Astrocyte (in vitro differentiated cells and primary cell): Measurements from ENCODE around the gene SCAPER.

ENCODE experiments used
- EZH2 ChIP-seq: IDR thresholded peaks from 2 replicates; pipeline ENCODE4 v1.6.1; 2012; ENCODE audit warnings: mild to moderate bottlenecking, low read length, inconsistent platforms; ENCODE audit not compliant: insufficient read depth
- TF ChIP-seq, protein P1 (sequence below): IDR thresholded peaks from 2 replicates; pipeline ENCODE4 v1.5.1; 2011; ENCODE audit warnings: low read depth, mild to moderate bottlenecking, inconsistent platforms, low read length, moderate library complexity; ENCODE audit not compliant: insufficient read depth

DNA sequence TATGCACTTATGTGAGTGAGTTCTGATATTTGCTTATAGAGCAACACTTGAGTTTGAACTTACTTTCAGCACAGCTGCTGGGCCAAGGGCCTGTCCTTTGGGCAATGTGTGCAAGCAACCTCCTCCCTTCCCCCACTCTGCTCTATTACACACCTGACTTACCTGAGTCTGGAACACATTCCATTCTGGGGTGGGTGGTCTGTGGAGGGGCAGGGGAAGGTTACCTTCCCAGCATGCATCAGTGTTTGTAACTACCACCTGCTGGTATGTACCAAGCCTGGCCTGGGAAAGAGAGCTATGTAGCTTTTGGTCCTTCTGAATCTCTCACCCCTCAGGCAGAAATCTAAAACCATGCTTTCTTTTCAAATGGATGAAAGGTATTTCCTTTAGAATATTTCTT is 465.6 kb downstream of the SCAPER start:
- TF ChIP-seq, protein P1, sequence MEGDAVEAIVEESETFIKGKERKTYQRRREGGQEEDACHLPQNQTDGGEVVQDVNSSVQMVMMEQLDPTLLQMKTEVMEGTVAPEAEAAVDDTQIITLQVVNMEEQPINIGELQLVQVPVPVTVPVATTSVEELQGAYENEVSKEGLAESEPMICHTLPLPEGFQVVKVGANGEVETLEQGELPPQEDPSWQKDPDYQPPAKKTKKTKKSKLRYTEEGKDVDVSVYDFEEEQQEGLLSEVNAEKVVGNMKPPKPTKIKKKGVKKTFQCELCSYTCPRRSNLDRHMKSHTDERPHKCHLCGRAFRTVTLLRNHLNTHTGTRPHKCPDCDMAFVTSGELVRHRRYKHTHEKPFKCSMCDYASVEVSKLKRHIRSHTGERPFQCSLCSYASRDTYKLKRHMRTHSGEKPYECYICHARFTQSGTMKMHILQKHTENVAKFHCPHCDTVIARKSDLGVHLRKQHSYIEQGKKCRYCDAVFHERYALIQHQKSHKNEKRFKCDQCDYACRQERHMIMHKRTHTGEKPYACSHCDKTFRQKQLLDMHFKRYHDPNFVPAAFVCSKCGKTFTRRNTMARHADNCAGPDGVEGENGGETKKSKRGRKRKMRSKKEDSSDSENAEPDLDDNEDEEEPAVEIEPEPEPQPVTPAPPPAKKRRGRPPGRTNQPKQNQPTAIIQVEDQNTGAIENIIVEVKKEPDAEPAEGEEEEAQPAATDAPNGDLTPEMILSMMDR = no peak
- TF ChIP-seq EZH2 = no peak
